Measurements from ENCODE around the gene BMP6.

Gene BMP6

DNA sequence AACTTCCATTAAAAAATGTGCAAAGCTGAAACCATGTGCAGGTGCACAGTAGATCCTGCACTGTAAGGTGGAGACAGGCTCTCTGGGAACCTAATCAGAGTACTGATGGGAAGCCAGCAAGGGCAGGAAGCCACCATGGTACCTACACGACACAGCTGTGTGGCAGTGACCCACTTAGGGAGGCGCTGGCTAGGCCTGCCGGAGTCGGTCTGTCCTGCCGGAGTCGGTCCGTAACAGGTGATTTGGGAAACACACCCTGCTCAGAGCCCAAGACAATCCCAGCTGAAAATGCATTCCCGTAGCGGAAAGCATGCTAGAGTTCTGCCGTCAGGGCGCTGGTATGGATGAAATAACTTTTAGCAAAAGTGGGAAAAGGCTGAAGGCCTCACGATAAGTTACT is 167.4 kb downstream of the BMP6 start:
- TF ChIP-seq GATA2 (IDR thresholded peaks at IDR 0.05; ENCODE audit: low read depth, low read length) (no peak), GATA3 (IDR thresholded peaks at IDR 0.05; ENCODE audit: low read depth, low read length) (no peak)

DNA sequence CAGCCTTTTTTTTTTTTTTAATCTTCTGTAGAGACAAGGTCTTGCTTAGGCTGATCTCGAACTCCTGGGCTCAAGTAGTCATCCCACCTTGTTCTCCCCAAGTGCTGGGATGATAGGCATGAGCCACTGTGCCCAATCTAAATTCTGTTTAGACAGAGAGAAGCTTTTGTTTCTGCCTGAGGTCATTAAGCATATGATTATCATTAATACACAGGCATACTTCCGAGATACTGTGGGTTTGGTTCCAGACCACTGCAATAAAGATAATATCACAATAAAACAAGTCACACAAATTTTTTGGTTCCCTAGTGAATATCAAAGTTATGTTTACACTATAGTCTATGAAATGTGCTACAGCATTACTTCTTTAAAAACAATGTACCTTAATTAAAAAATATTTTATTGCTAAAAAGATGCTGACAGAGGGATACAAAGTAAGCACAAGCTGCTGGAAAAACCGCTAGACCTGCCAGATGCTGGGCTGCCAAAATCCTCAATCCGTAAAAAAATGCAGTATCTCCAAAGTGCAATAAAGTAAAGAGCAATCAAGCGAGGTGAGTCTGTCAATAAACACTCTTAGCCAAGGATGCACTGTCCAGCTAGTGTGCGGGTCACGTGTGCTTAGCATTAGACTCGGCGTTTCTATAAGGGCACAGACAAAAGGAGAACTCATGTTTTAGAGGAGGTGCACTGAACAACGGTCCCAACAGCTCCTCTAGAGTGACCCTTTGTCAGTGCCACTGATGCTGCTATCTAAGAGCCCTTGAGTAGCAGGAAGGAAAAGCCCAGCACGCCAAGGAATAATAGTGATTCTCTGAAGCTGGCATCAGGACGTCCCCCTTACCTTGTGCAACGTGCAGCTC is 168.6 kb downstream of the BMP6 start:
- TF ChIP-seq GATA3 (IDR thresholded peaks at IDR 0.05; ENCODE audit: low read depth, low read length), result no peak
- TF ChIP-seq GATA2 (IDR thresholded peaks at IDR 0.05; ENCODE audit: low read depth, low read length), result no peak

DNA sequence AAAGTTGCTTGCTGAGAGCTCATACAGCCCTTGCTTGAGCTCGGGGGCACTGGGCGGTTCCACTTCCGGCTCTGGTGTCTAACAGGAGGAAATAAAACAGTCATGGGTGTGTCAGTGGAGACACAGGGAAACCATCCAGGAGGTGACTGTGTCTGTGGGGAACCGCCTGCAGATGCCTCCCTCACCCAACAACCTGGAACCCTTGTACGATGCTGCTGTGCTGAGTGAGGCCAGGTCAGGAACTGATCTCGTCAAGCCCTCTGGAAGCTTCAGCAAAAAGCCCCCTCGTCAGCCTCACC is 169.2 kb downstream of the BMP6 start:
- TF ChIP-seq GATA3 (IDR thresholded peaks at IDR 0.05; ENCODE audit: low read depth, low read length), result no peak
- TF ChIP-seq GATA2 (IDR thresholded peaks at IDR 0.05; ENCODE audit: low read depth, low read length), result no peak

DNA sequence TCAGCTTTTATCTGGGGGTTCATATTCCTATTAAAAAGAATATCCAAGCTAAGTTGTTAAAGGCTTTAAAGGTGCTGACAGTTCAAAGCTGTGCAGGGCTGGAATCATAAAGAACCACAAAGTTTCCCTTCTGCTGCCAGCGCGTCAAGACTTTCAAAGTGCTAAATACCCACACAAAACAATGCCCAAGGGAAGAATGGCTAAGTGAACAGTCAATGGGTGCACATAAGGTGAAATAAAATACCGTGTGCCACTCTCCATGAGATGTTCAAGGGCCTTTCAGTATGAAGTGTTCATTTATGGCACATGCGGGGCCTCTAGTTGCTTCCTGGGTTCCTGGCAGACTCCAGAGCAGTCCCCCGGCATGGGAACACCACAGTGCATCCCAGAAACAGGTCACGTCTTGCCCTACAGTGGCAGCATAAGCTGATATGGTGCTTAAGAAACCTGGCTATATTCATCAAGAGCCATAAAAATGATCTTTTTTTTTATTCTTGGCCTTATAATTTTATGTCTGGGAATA is 170.6 kb downstream of the BMP6 start:
- TF ChIP-seq GATA2 (IDR thresholded peaks at IDR 0.05; ENCODE audit: low read depth, low read length) (no peak), GATA3 (IDR thresholded peaks at IDR 0.05; ENCODE audit: low read depth, low read length) (no peak)

DNA sequence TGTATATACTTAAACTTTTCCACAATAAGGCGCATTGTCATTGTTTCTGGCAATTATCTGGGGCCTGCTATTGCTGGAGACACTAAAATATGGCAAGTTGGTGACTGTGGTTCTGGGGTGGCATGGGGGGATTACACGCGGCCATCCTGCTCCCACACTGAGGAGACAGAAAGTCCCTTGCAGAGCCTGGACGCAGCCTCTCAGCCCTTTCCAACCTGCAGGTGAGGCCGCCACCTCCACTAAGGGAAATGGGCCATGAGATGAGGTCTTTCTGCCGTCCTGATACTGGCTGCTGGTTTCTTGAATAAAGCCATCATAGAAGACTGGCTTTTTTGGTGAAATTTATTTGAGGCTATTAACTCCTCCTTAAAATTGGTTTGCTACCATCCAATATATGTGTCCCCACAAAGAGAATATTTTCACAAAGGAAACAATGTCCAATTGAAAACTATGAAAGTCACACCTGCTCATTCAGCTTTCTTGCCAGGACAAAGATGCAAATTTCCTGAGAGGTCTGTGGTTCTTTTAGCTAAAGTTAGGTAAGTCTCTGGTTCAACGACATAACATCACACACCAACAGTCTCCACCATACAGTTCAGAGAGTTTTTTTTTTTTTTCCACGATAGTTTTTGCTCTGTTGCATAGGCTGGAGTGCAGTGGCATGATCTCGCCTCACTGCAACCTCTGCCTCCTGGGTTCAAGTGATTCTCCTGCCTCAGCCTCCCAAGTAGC is 171.7 kb downstream of the BMP6 start:
- TF ChIP-seq GATA3 (IDR thresholded peaks at IDR 0.05; ENCODE audit: low read depth, low read length) (no peak), GATA2 (IDR thresholded peaks at IDR 0.05; ENCODE audit: low read depth, low read length) (no peak)

DNA sequence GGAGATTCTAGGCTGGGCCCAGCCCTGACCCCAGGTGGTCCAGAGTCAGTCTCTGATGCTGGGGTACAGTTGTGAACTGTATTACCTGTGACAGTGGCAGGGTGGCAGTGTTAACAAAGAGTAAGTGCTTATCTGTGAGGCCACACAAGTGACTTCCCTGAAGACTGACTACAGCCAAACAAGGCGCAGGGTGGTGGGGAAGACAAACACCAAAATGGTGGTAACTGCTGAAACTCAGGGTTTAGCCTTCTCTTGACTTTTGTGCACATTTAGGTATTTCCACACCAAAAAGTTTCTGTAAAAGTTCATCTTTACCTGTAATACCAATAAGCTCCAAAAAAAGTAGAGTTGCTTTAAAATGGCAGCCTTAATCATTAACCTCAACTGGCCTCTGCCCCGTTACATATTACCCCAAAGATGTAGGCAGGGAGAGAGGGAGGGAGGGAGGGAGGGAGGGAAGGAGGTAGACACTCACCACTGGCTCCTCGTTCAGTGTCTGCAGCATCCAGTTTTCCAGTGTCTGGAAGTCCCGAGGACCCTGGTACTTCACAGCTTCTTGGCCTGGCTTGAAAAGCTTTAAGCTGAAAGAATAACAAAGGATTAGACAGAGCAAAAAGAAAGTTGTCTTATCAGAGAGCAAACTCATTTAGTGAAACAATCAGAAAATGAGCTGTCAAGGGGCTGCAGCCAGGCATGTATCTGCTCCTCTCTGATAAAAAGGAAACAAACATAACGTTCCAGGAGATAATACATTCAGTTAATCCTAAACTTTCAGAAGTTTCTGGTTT is 173.4 kb downstream of the BMP6 start:
- TF ChIP-seq GATA3 (IDR thresholded peaks at IDR 0.05; ENCODE audit: low read depth, low read length) (no peak), GATA2 (IDR thresholded peaks at IDR 0.05; ENCODE audit: low read depth, low read length) (no peak)

DNA sequence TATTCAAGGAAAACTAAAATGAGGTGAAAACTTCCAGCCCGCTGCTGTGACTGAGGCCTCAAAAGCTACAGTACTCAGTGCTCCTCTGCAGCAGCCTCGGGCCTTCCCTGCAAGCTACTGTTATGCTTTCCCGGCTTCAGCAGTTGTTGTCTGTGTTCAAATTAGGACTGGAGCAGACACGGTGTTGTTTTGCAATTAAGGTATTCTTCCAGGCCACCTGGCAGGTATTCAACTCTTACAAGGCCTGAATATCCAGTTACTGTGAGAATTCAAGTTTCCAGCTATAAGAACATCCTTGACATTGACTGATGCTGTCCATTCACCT is 174.0 kb downstream of the BMP6 start:
- TF ChIP-seq GATA2 (IDR thresholded peaks at IDR 0.05; ENCODE audit: low read depth, low read length), result no peak
- TF ChIP-seq GATA3 (IDR thresholded peaks at IDR 0.05; ENCODE audit: low read depth, low read length), result no peak

DNA sequence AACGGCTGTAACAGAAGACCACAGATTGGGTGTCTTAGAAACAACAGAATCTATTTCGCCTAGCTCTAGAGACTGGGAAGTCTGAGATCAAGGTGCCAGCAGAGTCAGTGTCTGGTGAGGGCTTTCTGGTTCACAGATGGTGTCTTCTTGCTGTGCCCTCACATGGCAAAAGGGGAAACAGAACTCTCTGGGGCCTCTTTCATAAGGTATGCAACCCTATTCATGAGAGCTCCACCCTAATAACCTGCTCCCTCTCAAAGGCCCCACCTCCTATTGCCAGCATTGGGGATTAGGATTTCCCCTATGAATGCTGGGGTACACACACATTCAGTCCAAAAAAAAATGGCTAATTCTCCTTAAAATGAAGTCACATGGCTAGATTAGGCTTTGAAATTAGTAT is 174.7 kb downstream of the BMP6 start:
- TF ChIP-seq GATA2 (IDR thresholded peaks at IDR 0.05; ENCODE audit: low read depth, low read length) (no peak), GATA3 (IDR thresholded peaks at IDR 0.05; ENCODE audit: low read depth, low read length) (no peak)

DNA sequence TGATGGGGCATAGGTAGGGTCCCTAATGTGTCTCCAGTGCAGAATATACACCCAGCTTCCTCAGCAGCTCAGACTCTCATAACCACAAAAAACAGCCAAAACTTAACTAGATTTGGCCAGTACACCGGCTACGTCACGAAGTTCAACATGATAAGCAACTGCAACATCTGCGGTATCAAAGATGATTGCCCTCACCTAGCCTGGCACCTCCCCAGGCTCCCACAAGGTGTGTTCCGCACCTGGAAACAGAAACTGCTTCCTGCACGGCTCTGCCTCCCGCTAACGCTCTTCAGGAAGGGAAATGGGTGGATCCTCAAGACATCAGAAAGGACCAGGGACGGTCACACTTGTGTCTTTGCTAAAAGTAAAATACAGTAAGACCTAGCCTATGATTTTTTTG is 175.2 kb downstream of the BMP6 start:
- no peak for TF ChIP-seq GATA3 (IDR thresholded peaks at IDR 0.05; ENCODE audit: low read depth, low read length)
- TF ChIP-seq GATA2 (IDR thresholded peaks at IDR 0.05; ENCODE audit: low read depth, low read length), result no peak

DNA sequence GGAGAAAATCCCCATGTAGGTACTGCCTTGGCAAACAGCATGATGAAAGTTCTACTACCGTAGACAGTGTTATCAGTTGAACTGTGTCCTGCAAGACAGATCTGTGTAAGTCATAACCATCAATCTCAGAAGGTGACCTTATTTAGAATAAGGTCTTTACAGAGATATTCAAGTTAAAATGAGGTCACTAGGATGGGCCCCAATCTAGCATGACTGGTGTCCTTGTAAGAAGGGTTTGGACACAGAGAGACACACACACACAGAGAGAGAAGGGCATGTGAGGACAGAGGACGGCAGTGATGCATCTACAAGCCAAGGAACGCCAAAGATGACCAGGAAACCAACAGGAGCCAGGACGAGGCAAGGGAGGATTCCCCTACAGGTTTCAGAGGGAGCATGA is 175.9 kb downstream of the BMP6 start:
- TF ChIP-seq GATA2 (IDR thresholded peaks at IDR 0.05; ENCODE audit: low read depth, low read length), result no peak
- no peak for TF ChIP-seq GATA3 (IDR thresholded peaks at IDR 0.05; ENCODE audit: low read depth, low read length)

DNA sequence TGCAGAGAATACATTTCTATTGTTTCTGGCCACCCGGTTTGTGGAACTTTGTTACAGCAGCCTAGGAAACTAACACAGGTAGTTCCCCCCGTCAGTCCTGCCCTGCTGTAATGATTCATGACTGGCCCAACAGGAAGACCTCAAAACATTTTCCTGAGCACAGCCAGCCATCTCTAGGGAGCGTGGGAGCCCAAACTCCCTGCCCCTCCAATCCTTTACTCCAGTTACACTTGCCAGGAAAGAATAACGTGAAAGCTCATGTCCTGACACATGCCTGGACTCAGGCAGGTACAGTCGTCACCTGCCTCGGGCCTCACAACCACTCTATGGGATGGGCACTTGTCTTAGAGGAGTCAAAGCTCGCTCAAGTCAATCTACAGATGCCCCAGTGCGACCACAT is 176.3 kb downstream of the BMP6 start:
- TF ChIP-seq GATA2 (IDR thresholded peaks at IDR 0.05; ENCODE audit: low read depth, low read length) (no peak), GATA3 (IDR thresholded peaks at IDR 0.05; ENCODE audit: low read depth, low read length) (no peak)

DNA sequence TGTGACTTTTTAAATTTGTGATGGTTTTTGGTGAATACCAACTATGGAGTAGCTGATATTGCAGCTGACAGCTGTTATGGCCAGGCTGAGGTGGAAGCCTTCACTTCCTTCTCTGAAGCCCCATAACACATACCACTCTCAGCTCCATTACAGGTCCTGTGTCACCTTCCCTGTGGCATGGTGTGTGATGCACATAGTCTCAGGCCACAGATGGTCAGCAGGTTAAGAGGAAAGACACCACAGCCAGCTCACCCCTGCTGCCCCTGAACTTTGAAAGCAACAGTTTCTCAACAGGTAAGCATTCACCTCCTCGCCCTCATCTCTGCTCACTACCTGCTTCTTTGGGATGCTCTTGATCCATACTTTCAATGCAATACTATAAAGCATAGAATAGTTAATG is 177.0 kb downstream of the BMP6 start:
- TF ChIP-seq GATA3 (IDR thresholded peaks at IDR 0.05; ENCODE audit: low read depth, low read length) (no peak), GATA2 (IDR thresholded peaks at IDR 0.05; ENCODE audit: low read depth, low read length) (no peak)

DNA sequence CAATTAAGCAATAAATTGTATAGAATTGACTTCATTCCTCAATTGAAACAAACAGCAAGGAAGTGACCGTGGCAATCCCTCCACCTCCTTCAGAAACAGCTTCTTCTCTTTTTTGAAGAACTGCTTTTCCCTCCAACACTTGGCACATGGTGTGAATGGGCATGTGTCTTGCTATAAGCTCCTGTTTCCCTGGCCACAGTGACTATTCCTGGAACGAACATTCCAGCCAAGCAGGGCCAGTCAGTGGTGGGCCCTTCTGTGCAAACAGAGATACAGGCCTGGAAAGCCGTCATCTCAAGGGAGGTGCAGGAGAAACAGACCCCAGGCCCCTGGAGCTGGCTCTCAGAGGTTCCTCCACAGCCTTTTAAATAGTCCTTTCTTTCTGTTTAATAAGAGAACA is 177.8 kb downstream of the BMP6 start:
- TF ChIP-seq GATA3 (IDR thresholded peaks at IDR 0.05; ENCODE audit: low read depth, low read length), result no peak

DNA sequence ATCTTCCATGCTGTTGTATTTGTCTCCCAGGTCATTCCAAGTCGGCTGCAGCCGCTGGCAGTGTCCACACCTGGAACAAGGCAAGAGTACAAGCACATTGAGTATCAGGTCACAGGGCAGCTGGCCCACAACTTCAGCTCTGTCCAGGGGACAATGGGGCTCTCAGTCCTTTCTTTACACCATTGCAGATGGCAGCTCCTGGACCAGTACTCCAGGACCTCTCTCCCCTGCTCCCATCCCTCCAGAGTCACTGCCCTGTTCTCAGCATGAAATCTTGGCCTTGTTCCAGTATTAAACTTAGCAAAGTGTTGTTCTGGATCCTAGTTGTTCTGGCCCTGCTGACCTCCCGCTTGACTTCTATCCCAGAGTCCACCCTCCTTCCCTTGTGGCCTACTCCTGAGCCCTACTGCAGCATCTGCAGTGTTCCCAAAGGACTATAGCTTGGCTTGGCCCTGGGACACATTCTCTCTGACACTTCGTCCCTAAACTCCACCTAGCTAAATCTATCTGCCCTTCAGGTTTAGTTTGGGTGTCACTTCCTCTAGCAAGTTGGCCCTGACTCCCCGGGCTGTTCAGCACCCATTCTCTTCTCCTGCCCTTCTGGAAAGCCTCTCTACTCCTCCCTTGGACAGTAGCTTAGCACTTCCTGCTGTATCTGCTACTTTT is 178.9 kb downstream of the BMP6 start:
- TF ChIP-seq GATA2 (IDR thresholded peaks at IDR 0.05; ENCODE audit: low read depth, low read length) (no peak), GATA3 (IDR thresholded peaks at IDR 0.05; ENCODE audit: low read depth, low read length) (no peak)

All from SH-SY5Y (cell line).